Astrocyte (in vitro differentiated cells and primary cell): ENCODE results near the gene SLC25A48.

Source experiments
- CTCF ChIP-seq: IDR thresholded peaks from 2 replicates; pipeline ENCODE4 v1.5.1; 2011; ENCODE audit warnings: low read depth, mild to moderate bottlenecking, inconsistent platforms, low read length, moderate library complexity; ENCODE audit not compliant: insufficient read depth
- EZH2 ChIP-seq: IDR thresholded peaks from 2 replicates; pipeline ENCODE4 v1.6.1; 2012; ENCODE audit warnings: mild to moderate bottlenecking, low read length, inconsistent platforms; ENCODE audit not compliant: insufficient read depth

- no peak for TF ChIP-seq CTCF
- no peak for TF ChIP-seq EZH2
These were observed 6.5 kb downstream of the SLC25A48 start for GRCh38 chr5:135840959-135841358.
